ENCODE measurements around the gene TRIP11.

- TF ChIP-seq, protein P1, sequence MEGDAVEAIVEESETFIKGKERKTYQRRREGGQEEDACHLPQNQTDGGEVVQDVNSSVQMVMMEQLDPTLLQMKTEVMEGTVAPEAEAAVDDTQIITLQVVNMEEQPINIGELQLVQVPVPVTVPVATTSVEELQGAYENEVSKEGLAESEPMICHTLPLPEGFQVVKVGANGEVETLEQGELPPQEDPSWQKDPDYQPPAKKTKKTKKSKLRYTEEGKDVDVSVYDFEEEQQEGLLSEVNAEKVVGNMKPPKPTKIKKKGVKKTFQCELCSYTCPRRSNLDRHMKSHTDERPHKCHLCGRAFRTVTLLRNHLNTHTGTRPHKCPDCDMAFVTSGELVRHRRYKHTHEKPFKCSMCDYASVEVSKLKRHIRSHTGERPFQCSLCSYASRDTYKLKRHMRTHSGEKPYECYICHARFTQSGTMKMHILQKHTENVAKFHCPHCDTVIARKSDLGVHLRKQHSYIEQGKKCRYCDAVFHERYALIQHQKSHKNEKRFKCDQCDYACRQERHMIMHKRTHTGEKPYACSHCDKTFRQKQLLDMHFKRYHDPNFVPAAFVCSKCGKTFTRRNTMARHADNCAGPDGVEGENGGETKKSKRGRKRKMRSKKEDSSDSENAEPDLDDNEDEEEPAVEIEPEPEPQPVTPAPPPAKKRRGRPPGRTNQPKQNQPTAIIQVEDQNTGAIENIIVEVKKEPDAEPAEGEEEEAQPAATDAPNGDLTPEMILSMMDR (IDR thresholded peaks at IDR 0.05; ENCODE audit: insufficient read depth, low read depth, low read length): no peak
- TF ChIP-seq EZH2 (IDR thresholded peaks at IDR 0.05; ENCODE audit: insufficient read depth, low read length): no peak
Measured at GRCh38 chr14:91946622-91947474, 93.0 kb downstream of the TRIP11 start.

Measured in astrocyte (in vitro differentiated cells and primary cell).